Measurements from ENCODE around the gene LCORL. TPM values are rescaled to one million over a fixed set of nuclear protein-coding genes. Genes with fewer than 3 reads are reported as not detected.

The LCORL gene
- total RNA-seq, 1 experiment from 2014 or later = 13.8 TPM

GRCh38 chr4:18021470-18021719, 160 bp downstream of the LCORL start:
- ChIA-PET POLR2A (ENCODE audit: unreplicated experiment) (no interaction called here), CTCF (interaction anchor here (0.6 kb wide), 1 partner anchor 472 kb away, joined by 3 read pairs; no protein-coding TSS in a partner anchor)
- Histone ChIP-seq H3K79me2 (ENCODE audit: low read depth) (peaks cover 39% of the 10 kb centered on the region), H3K9me3 (ENCODE audit: insufficient read depth, low read depth) (no peaks in the 10 kb centered on the region), H4K20me1 (ENCODE audit: insufficient read depth) (no peaks in the 10 kb centered on the region), H3K4me1 (replicated peaks; ENCODE audit: insufficient read depth) (peaks cover 7% of the 10 kb centered on the region), H3K36me3 (ENCODE audit: low read depth) (no peaks in the 10 kb centered on the region), H3K9me2 (ENCODE audit: insufficient read depth) (no peaks in the 10 kb centered on the region), H3K4me2 (peak overlapping the region; percentile 92), H2AFZ (peak overlapping the region; percentile 88), H3F3A (ENCODE audit: insufficient read depth, low read depth) (no peaks in the 10 kb centered on the region), H3K27ac (peak overlapping the region; percentile 63), H3K4me3 (peak overlapping the region; percentile 75), H3K27me3 (ENCODE audit: insufficient read depth, low read depth) (no peaks in the 10 kb centered on the region)
- BruUV-seq (replicated peaks) = no TSS peak
- DNase-seq = no peak
- intact Hi-C loops (cut with micrococcal nuclease; ENCODE audit: unreplicated experiment) = loop anchor here (1.0 to 5.0 kb wide), 3 partner anchors 209 to 509 kb away; partner anchors contain the start of genes DCAF16, LAP3, NCAPG and QDPR
- TF ChIP-seq, protein P1, sequence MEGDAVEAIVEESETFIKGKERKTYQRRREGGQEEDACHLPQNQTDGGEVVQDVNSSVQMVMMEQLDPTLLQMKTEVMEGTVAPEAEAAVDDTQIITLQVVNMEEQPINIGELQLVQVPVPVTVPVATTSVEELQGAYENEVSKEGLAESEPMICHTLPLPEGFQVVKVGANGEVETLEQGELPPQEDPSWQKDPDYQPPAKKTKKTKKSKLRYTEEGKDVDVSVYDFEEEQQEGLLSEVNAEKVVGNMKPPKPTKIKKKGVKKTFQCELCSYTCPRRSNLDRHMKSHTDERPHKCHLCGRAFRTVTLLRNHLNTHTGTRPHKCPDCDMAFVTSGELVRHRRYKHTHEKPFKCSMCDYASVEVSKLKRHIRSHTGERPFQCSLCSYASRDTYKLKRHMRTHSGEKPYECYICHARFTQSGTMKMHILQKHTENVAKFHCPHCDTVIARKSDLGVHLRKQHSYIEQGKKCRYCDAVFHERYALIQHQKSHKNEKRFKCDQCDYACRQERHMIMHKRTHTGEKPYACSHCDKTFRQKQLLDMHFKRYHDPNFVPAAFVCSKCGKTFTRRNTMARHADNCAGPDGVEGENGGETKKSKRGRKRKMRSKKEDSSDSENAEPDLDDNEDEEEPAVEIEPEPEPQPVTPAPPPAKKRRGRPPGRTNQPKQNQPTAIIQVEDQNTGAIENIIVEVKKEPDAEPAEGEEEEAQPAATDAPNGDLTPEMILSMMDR (conservative IDR thresholded peaks at IDR 0.05) = no peak
- no peak for TF ChIP-seq EZH2 (IDR thresholded peaks at IDR 0.05; ENCODE audit: low read depth)

- ChIA-PET POLR2A (ENCODE audit: unreplicated experiment) (no interaction called here), CTCF (interaction anchor here (0.6 kb wide), 1 partner anchor 23 kb away, joined by 8 read pairs; no protein-coding TSS in a partner anchor)
- TF ChIP-seq, protein P1 (conservative IDR thresholded peaks at IDR 0.05) = no peak
- TF ChIP-seq EZH2 (IDR thresholded peaks at IDR 0.05; ENCODE audit: low read depth) = no peak
- Histone ChIP-seq H3K4me1 (replicated peaks; ENCODE audit: insufficient read depth) (peaks cover 7% of the 10 kb centered on the region), H3K36me3 (ENCODE audit: low read depth) (no peaks in the 10 kb centered on the region), H3K27me3 (ENCODE audit: insufficient read depth, low read depth) (no peaks in the 10 kb centered on the region), H3K27ac (peak overlapping the region; percentile 63), H3K79me2 (ENCODE audit: low read depth) (peaks cover 44% of the 10 kb centered on the region), H3K9me2 (ENCODE audit: insufficient read depth) (no peaks in the 10 kb centered on the region), H3K9me3 (ENCODE audit: insufficient read depth, low read depth) (no peaks in the 10 kb centered on the region), H2AFZ (peak overlapping the region; percentile 88), H3F3A (ENCODE audit: insufficient read depth, low read depth) (no peaks in the 10 kb centered on the region), H4K20me1 (ENCODE audit: insufficient read depth) (no peaks in the 10 kb centered on the region), H3K4me3 (peak overlapping the region; percentile 75), H3K4me2 (peak overlapping the region; percentile 92)
- peak in 1 of 2 experiments; percentile 46 for DNase-seq
- intact Hi-C loops (cut with micrococcal nuclease; ENCODE audit: unreplicated experiment) = loop anchor here (1.0 to 5.0 kb wide), 3 partner anchors 209 to 509 kb away; partner anchors contain the start of genes DCAF16, LAP3, NCAPG and QDPR
- BruUV-seq (replicated peaks) = TSS peak; percentile 30
Measured at GRCh38 chr4:18020671-18021469, 685 bp downstream of the LCORL start.

DNA sequence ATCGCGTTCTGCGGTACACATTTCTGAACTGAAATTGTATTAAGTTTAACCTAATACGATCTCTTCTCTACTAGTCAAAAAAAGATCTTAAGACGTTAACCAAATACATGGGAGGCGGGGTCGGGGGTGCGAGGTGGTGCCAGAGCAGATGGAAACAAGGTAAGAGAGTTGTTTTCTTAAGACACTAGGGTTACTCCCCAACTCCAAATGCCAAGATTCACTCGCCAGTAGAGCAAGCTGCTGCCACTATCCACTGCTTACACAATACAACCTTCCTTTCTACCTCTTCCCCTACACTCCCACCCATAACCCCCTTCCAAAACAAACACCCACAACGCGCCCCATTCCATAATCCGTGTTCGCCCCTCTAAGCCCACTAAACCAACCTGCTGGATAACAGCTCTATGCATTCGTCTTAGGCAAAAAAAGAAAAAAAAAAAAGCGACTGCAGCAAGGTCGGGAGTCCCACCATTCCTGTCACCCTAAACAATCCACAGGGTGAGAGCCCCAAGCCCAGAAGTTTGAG, 1.3 kb downstream of the LCORL start:
- BruUV-seq (replicated peaks) = no TSS peak
- POLR2A ChIA-PET (ENCODE audit: unreplicated experiment) = no interaction called here
- CTCF ChIA-PET = interaction anchor here (0.6 kb wide), 1 partner anchor 24 kb away, joined by 8 read pairs; no protein-coding TSS in a partner anchor
- no peak overlapping the region for H3K27ac ChIP-seq
- H3K4me1 ChIP-seq (replicated peaks; ENCODE audit: insufficient read depth) = peaks cover 7% of the 10 kb centered on the region
- peak in 1 of 2 experiments; percentile 5 for DNase-seq
- intact Hi-C loops (cut with micrococcal nuclease; ENCODE audit: unreplicated experiment) = loop anchor here (5.0 kb wide), 2 partner anchors 208 to 508 kb away; partner anchors contain the start of genes DCAF16, NCAPG and QDPR
- H4K20me1 ChIP-seq (ENCODE audit: insufficient read depth) = no peaks in the 10 kb centered on the region
- peak overlapping the region; percentile 88 for H2AFZ ChIP-seq
- TF ChIP-seq, protein P1 (conservative IDR thresholded peaks at IDR 0.05) = no peak
- no peak for TF ChIP-seq EZH2 (IDR thresholded peaks at IDR 0.05; ENCODE audit: low read depth)
- peak overlapping the region; percentile 75 for H3K4me3 ChIP-seq
- peak overlapping the region; percentile 92 for H3K4me2 ChIP-seq
- H3K9me3 ChIP-seq (ENCODE audit: insufficient read depth, low read depth) = no peaks in the 10 kb centered on the region
- H3K27me3 ChIP-seq (ENCODE audit: insufficient read depth, low read depth) = no peaks in the 10 kb centered on the region
- H3K79me2 ChIP-seq (ENCODE audit: low read depth) = peaks cover 45% of the 10 kb centered on the region
- H3F3A ChIP-seq (ENCODE audit: insufficient read depth, low read depth) = no peaks in the 10 kb centered on the region
- no peaks in the 10 kb centered on the region for H3K9me2 ChIP-seq (ENCODE audit: insufficient read depth)
- no peaks in the 10 kb centered on the region for H3K36me3 ChIP-seq (ENCODE audit: low read depth)

Measured in PC-9 (cell line).